GM12892 (cell line): ENCODE measurements around the gene ACAP3.
"Not testable (repeated sequence)": the region's sequence is repeated elsewhere in the genome, so short reads cannot be mapped to it uniquely, and the experiment has no call there.

ENCODE experiments used
- DNase-seq: peaks from one replicate; pipeline ENCODE4 v3.0.0; 2011; ENCODE audit not compliant: insufficient read length
- FAIRE-seq: peaks from 2 replicates; lab custom pipeline; 2011; peaks lifted over from hg19 to GRCh38; lab: Jason Lieb, UNC
- POLR2A ChIP-seq: IDR thresholded peaks from 2 replicates; pipeline ENCODE4 v1.6.1; 2011; ENCODE audit warnings: low read depth, low read length, control low read depth
- POLR2AphosphoS5 ChIP-seq: IDR thresholded peaks from 2 replicates; pipeline ENCODE4 v1.6.1; 2011; ENCODE audit warnings: low read depth, low read length, control low read depth
- TAF1 ChIP-seq: IDR thresholded peaks from 2 replicates; pipeline ENCODE4 v1.6.1; 2011; ENCODE audit warnings: low read depth, mild to moderate bottlenecking, control low read depth, low read length, borderline replicate concordance

ACAP3 gene

GRCh38 chr1:1317420-1317819, 9.7 kb upstream of the ACAP3 start:
- DNase-seq = no peak
- no peak for FAIRE-seq
- TF ChIP-seq POLR2AphosphoS5 = no peak
- no peak for TF ChIP-seq TAF1
- TF ChIP-seq POLR2A = no peak

- DNase-seq, FAIRE-seq: not testable (repeated sequence)
Measured at GRCh38 chr1:1316199-1316598, 8.5 kb upstream of the ACAP3 start.

DNA sequence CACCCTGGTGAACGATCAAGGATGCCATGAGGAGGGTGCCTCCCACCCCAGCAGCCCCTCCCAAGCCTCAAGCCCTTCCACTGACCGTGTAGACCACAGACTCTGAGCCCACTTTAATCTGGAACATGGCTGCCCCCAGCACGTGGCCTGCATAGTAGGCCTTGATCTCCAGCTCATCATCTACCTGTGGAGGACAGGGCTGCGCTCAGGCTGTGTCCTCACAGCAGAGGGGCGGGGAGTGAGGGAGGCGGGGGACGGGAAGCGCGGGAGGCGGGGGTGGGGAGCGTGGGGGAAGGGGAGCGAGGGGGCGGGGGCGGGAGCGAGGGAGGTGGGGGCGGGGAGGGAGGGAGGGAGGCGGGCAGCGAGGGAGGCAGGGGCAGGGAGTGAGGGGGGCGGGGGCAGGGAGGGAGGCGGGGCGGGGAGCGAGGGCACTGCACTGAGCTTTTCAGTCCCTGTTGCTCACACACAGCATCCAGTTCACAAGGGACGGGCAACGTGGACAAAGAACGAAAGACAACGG, 7.8 kb upstream of the ACAP3 start:
- TF ChIP-seq POLR2A (no peak), TAF1 (no peak), POLR2AphosphoS5 (no peak)
- no peak for DNase-seq
- no peak for FAIRE-seq

DNA sequence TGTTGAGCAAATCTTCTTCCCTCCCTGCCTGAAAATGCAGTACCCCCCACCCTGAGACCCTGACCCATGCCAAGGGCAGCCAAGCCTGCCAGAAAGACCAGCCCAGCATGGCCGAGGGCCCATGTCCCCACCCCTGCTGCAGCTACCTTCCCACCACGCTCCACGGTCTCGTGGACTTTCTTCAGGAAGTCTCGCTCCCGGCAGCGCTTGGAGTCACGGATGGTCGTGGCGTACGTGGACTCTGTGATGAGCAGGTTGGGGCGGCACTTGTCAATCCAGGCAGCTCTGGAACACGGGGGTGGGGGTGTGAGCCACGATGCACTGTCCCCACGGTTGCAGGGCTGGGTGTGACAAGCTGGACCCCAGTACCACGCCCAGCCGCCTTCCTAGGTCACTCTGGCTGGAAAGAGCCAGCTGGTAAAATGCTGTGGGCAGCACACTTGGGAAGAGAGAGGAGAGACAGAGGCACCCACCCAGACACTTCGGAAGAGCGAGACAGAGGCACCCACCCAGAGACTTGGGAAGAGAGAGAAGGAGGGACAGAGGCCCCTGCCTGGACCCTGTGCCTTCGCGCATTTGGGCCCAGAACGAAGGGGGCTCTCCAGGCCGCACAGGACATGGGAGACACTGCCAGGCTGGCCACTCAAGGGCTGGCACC, 7.1 kb upstream of the ACAP3 start:
- TF ChIP-seq POLR2AphosphoS5 (no peak), POLR2A (no peak; the same call in none of the 2 replicates), TAF1 (no peak)
- DNase-seq (no peak), FAIRE-seq (no peak)

DNA sequence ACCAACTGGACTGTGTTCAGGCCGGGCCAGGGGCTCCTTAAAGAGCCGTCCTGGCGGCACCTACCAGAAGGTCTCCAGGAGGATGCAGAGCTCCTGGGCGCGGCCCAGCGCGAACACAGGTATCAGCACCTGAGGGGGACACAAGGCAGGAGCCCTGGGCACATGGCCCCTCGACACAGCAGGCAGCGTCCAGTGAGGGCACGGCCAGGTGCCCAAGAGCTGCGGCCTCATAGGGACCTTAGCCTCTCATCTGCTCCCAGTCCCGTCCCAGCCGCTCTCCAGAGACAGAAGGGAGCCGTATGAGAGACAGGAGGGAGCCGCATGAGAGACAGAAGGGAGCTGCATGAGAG, 6.5 kb upstream of the ACAP3 start:
- FAIRE-seq (no peak), DNase-seq (no peak)
- TF ChIP-seq TAF1 = no peak
- TF ChIP-seq POLR2A = no peak; the same call in 1 of the 2 replicates
- no peak for TF ChIP-seq POLR2AphosphoS5

- FAIRE-seq = no peak
- TF ChIP-seq POLR2A = no peak; the same call in 1 of the 2 replicates
- TF ChIP-seq TAF1 = no peak
- no peak for TF ChIP-seq POLR2AphosphoS5
- no peak for DNase-seq
Measured at GRCh38 chr1:1313500-1314236, 5.9 kb upstream of the ACAP3 start.

GRCh38 chr1:1312450-1313314, 5.0 kb upstream of the ACAP3 start:
- FAIRE-seq (no peak), DNase-seq (no peak)
- TF ChIP-seq POLR2A (peak; percentile 45; the same call in 1 of the 2 replicates), POLR2AphosphoS5 (no peak; the same call in none of the 2 replicates)

DNA sequence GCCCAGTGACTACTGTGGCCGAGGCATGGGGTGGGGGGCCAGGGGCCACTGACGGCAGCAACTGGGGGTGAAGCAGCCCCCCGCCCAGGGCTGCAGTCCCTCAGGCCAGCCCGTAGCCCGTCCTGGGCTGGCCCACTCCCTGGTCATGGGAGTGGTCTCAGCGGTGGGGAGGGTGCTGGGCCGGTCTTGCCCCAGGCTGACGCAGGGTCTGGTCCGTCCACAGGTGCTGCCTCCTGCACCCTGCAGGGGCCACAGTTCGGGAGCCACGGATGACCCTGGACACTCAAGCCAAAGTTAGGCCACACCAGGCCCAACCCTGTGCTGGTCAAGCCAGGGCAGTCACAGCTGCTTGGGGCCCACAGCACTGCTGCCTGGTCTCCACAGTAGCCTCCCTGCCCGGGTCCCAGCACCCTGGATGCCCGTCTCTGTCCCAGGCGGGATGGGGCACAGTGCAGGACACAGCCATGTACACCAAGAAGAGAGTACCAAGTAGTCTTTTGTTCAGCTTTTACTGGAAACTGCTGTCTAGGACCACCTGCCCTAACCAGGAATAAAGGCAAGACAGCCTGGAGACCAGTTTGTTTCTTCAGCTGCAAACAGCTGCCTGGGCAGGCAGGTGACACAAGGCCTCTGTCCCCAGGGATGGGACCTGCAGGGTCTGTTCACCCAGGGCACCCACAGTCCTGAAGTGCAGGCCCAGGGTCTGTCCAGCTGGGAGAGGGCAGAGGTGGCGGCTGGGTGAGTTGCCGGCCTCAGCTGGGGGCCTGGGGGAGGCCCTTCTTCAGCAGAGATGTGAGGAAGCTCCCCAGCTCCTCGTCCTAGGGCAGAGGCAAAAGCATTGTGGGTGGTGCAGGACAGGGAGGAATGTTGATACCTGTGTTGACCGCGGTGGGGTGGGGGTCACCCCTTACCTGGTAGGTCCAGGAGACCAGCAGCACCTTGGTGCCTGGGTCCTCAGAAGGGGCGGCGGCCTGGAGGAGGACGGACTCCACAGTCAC, 3.7 kb upstream of the ACAP3 start:
- 0 out of 2 replicates have a peak, but pooled peaks have one; percentile 21 for TF ChIP-seq POLR2AphosphoS5
- TF ChIP-seq TAF1 = no peak
- TF ChIP-seq POLR2A = peak; percentile 3; the same call in 1 of the 2 replicates
- FAIRE-seq (no peak), DNase-seq (no peak)

DNA sequence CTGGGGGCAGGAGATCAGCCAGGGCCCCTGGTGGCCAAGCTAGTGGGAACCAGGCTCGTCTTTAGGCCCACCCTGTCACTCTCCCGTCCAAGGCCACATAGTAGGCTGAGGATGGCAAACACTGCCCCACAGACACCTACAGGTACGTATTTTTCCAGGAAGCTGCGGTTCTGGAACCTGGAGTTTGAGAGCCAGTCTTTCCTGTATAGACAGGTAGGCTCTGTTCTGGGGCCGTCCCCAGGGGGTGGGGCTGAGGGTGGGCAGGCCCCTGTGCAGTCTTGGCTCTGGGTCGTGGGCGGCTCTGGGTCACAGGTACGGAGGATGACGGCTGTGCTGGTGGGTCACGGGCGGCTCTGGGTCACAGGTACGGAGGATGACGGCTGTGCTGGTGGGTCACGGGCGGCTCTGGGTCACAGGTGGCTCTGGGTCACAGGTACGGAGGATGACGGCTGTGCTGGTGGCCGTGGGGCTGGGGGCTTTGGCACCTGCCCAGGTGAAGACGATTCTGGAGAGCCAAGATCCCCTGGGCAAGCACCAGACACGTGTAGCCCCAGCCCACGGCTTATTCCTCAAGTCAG, 2.8 kb upstream of the ACAP3 start:
- TF ChIP-seq TAF1 = no peak
- TF ChIP-seq POLR2A = no peak
- no peak for TF ChIP-seq POLR2AphosphoS5
- DNase-seq (no peak), FAIRE-seq (no peak)

GRCh38 chr1:1310109-1310385, 2.3 kb upstream of the ACAP3 start:
- DNase-seq (no peak), FAIRE-seq (no peak)
- no peak for TF ChIP-seq POLR2AphosphoS5
- TF ChIP-seq TAF1 = no peak
- TF ChIP-seq POLR2A = no peak
